ENCODE measurements around the gene TNFSF13. TPM values are rescaled to one million over a fixed set of nuclear protein-coding genes. Genes with fewer than 3 reads are reported as not detected.

TNFSF13 gene
- total and polyA plus RNA-seq, 2 of the 8 experiments (the other 6 are each of a cell fraction or from before 2014, with no cell fraction given), result 2.1 to 2.6 TPM

GRCh38 chr17:7560172-7561027, 1.9 kb downstream of the TNFSF13 start (continued):
- TF ChIP-seq SIN3A (conservative IDR thresholded peaks at IDR 0.05 in 1 of 2, IDR thresholded peaks at IDR 0.05 in 1 of 2; ENCODE audit: low read depth in 1 of 2, low read length in 2 of 2) (peak in 1 of 2 experiments; percentile 77; a peak in 1 of 4 replicates), POLR2A (IDR thresholded peaks at IDR 0.05; ENCODE audit: control extremely low read depth in 1 of 2, low read depth in 2 of 2, low read length in 2 of 2) (peak in 1 of 2 experiments; percentile 38; a peak in 2 of 3 replicates), JUND (IDR thresholded peaks at IDR 0.05; ENCODE audit: low read length) (peak; percentile 37; the same call in 1 of the 2 replicates), POLR2AphosphoS5 (IDR thresholded peaks at IDR 0.05; ENCODE audit: low read depth, low read length) (peak; percentile 39; the same call in 1 of the 2 replicates), RBBP5 (IDR thresholded peaks at IDR 0.05; ENCODE audit: borderline replicate concordance, low read depth, low read length) (0 out of 2 replicates have a peak, but pooled peaks have one; percentile 9), MAX (IDR thresholded peaks at IDR 0.05) (no peak; the same call in 1 of the 2 replicates), POU5F1 (IDR thresholded peaks at IDR 0.05; ENCODE audit: low read depth, low read length) (no peak), ATF2 (IDR thresholded peaks at IDR 0.05; ENCODE audit: low read length) (0 out of 2 replicates have a peak, but pooled peaks have one; percentile 54), TBP (IDR thresholded peaks at IDR 0.05; ENCODE audit: low read depth, low read length) (peak; percentile 62; the same call in 1 of the 2 replicates)

Measured in H1 (cell line).